Neural progenitor cell (in vitro differentiated cells): Measurements from ENCODE around the gene NARF.

Experiments used
- EZH2 ChIP-seq: fragments of 200-600 bp; sonication (generic); IDR thresholded peaks from 2 replicates; pipeline ENCODE4 v1.6.1; 2017; ENCODE audit warnings: antibody characterized with exemption, mild to moderate bottlenecking, moderate library complexity
- TF ChIP-seq, protein P1 (sequence below): fragments of 200-600 bp; sonication (generic); IDR thresholded peaks from 2 replicates; pipeline ENCODE4 v1.5.1; 2017; ENCODE audit warnings: antibody characterized with exemption, mild to moderate bottlenecking

DNA sequence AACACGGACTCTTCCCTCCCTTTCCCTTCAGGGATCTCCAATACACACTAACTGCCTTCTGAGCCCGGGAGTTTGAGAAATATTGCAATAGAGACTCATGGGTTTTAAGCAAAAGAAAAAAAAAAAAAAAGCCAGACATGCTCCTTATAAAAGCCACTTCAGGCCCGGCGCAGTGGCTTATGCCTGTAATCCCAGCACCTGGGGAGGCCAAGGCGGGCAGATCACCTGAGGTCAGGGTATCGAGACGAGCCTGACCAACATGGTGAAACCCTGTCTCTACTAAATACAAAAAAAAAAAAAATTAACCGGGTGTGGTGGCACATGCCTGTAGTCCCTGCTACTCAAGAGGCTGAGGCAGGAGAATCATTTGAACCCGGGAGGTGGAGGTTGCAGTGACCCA is 42.8 kb upstream of the NARF start:
- TF ChIP-seq, protein P1, sequence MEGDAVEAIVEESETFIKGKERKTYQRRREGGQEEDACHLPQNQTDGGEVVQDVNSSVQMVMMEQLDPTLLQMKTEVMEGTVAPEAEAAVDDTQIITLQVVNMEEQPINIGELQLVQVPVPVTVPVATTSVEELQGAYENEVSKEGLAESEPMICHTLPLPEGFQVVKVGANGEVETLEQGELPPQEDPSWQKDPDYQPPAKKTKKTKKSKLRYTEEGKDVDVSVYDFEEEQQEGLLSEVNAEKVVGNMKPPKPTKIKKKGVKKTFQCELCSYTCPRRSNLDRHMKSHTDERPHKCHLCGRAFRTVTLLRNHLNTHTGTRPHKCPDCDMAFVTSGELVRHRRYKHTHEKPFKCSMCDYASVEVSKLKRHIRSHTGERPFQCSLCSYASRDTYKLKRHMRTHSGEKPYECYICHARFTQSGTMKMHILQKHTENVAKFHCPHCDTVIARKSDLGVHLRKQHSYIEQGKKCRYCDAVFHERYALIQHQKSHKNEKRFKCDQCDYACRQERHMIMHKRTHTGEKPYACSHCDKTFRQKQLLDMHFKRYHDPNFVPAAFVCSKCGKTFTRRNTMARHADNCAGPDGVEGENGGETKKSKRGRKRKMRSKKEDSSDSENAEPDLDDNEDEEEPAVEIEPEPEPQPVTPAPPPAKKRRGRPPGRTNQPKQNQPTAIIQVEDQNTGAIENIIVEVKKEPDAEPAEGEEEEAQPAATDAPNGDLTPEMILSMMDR = no peak
- no peak for TF ChIP-seq EZH2
